GM12874 (cell line): Measurements from ENCODE around the gene WDFY4.

ENCODE experiments used
- TF ChIP-seq, protein P1 (sequence below): IDR thresholded peaks from 2 replicates; pipeline ENCODE4 v1.5.1; 2011; ENCODE audit warnings: low read depth, mild to moderate bottlenecking, control low read depth, low read length, moderate library complexity; ENCODE audit not compliant: insufficient read depth

Gene WDFY4

DNA sequence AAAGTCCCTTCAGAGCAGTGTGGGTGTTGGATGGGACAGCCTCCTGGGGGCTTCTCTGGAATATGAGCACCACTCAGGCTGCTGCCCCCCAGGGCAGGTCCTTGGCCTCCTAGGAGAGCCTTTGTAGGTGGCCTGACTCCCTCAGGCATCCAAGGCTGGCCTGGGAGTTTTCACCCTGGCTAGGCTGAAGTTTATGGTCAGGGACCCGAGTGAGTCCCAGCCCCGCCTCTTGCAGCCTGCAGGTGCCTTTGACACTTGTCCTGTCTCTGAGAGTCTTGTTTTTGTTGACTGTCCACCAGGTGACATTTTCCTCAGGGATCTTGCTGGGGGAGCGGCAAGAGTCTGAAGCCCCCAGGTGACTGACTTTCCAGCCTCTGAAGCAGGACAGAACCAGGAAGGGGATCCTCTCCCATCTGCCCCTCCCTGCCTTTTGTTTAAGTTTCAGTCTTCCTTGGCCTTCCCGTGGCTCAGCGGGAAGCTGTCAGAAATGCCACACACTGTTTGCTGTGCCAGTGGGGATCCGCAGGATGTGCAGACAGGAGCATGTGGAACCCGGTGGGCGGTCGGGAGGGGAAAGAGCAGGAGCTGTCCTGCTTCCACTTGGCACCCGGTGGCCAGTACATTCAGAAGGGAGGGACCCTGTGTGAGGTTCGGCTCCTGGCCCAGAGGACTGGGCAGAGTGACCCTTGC, 195.5 kb downstream of the WDFY4 start:
- TF ChIP-seq, protein P1, sequence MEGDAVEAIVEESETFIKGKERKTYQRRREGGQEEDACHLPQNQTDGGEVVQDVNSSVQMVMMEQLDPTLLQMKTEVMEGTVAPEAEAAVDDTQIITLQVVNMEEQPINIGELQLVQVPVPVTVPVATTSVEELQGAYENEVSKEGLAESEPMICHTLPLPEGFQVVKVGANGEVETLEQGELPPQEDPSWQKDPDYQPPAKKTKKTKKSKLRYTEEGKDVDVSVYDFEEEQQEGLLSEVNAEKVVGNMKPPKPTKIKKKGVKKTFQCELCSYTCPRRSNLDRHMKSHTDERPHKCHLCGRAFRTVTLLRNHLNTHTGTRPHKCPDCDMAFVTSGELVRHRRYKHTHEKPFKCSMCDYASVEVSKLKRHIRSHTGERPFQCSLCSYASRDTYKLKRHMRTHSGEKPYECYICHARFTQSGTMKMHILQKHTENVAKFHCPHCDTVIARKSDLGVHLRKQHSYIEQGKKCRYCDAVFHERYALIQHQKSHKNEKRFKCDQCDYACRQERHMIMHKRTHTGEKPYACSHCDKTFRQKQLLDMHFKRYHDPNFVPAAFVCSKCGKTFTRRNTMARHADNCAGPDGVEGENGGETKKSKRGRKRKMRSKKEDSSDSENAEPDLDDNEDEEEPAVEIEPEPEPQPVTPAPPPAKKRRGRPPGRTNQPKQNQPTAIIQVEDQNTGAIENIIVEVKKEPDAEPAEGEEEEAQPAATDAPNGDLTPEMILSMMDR = no peak

DNA sequence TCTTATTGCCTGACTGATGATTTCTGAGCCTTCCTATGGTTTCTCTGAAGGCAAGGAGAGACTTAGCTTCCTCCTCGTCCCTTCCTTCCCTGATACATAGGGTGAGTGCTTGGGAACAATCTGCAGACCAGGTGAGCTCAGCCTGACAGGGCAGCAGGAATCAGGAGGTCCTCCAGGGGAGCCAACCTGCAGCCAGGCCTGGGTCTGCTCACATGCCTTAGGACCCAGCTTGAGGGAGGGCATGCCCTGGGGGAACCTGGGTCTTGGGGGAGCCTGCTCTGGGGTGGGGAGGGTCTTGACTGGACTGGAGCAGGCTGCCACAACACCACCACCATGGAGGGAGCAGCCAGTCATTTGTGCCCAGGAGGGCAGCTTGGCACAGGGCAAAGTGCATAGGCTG, 197.3 kb downstream of the WDFY4 start:
- TF ChIP-seq, protein P1 = no peak

DNA sequence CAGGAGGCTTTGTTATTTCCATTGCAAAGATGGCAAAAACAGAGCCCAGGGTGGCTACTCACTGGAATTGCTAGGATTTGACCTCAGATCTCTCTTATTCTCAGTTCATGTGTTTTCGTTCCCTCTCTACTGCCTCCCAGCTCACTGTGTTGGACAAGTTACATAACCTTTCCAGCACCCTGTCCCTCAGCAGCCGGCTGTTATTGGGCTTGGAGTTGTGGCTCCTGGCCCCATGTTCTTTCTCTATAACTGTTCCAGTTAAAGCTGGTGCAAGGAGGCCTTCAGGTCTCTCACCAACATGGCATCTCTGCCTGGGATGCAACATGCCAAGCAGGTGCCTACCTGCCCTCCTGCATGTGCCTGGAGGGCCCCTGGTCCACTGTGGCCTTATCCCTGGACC, 198.2 kb downstream of the WDFY4 start:
- TF ChIP-seq, protein P1 = no peak

DNA sequence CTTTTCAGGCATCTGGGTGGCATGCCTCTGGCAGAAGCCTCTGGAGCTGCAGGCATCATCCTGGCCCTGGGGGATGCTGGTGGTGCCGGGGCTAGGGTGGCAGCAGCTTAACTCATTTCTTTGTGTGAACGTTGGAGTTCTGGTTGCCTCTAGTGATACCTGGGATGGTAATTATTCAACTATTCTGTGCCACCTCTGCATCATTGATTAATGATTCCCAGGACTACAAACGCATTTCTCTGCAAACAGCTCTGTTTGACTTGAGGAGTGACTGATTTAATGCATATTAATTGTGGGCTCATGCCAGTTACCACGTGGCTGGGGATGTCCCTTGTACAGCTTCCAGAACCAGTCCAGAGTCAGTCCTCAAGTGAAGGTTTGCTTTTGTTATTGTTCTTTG, 199.0 kb downstream of the WDFY4 start:
- TF ChIP-seq, protein P1 = no peak

DNA sequence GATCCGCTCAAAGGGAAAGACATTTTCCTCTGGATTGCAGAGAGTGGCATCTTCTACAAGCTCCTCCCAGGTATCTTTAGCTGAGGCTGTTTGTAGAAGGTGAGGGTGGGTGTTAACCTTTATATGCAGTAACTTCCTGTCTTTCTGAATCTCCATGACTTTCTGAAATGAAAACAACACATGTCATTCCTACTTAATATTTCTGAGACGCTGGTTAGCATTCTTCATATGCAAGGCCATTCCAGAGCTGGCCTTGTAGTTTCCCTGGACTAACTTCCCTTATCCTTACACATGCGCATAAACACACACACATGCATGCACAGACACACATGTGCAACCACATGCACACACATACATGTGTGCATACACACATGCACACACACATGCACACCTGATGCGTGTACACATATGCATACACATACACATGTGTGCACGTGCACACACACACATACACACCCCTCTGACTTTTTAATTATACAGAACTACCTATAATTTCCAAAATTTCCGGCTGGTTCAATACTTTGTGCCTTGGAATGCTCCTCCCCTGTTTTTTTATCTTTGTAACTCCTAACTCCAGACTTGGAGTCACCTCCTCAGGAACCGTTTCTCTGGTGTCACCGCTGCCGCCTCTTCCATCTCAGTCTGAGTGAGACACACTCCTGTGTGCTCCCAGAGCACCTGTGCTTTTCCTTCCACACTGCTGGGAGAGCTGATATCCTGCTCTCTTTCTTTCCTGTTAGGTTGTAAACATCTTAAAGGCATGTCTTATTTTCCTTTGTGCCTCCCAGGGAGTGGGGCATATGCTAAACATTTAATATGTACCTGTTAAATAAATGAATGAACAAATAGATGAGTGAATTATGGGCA, 199.7 kb downstream of the WDFY4 start:
- TF ChIP-seq, protein P1 = no peak

DNA sequence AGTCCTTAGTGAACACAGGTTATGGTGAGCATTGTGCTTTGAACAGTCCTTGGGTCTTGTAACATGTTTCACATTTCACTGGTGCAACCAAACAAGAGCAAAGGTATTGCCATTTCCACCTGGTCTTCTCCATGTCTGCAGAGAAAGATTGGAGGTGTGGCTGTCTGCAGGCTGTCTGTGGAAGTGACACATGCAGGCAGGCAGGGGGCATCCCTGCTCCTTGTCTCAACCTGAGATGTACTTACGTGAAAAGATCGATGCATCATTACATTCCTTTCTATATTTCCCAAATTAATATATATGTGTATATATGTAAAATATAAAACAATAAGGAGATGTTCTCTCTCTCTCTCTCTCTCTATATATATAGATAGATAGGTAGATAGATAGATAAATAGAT, 200.7 kb downstream of the WDFY4 start:
- TF ChIP-seq, protein P1 = no peak

DNA sequence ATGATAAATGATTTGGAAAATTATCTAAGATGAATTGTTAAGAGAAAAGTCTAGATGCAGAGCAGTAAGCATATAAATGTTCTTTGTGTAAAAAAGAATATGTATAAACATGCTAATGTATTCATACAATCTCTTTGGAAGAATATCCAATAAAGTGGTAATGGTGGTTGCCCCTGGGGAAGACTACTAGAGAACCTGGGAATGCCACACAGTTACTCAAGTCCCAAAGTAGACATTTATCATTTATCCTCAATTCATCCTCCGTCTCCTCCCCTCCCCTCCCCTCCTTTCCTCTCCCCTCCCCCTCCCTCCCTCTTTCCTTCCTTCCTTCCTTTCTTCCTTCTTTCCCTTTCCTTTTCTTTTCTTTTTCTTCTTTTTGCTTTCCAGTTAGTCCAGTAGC, 203.3 kb downstream of the WDFY4 start:
- TF ChIP-seq, protein P1 = no peak
